Fibroblast of lung (primary cell): ENCODE results near the gene RIC8B. TPM values are rescaled to one million over a fixed set of nuclear protein-coding genes. Genes with fewer than 3 reads are reported as not detected.
A peak's percentile ranks its signal among the peaks of the same experiment; 100 is the strongest.

Experiments used
- DNase-seq, 2 donors: peaks; one replicate each; pipeline versions ENCODE4 v3.0.0 to v3.0.0-alpha.2; 2010; ENCODE audit warnings: low read depth in 2 of 2
- H2AFZ ChIP-seq: 2 replicates; pipeline ENCODE4 v1.5.1; 2012; ENCODE audit warnings: low read length, control low read depth, inconsistent platforms
- H3K27ac ChIP-seq: 2 replicates; pipeline ENCODE4 v1.5.1; 2011; ENCODE audit warnings: low read length, control low read depth; ENCODE audit not compliant: insufficient read depth
- H3K27me3 ChIP-seq: 2 replicates; pipeline ENCODE4 v1.5.1; 2011; ENCODE audit warnings: mild to moderate bottlenecking, low read length; ENCODE audit not compliant: control insufficient read depth, insufficient read depth
- H3K36me3 ChIP-seq: 2 replicates; pipeline ENCODE4 v1.5.1; 2011; ENCODE audit warnings: low read length; ENCODE audit not compliant: control insufficient read depth, insufficient read depth
- H3K4me1 ChIP-seq: 2 replicates; pipeline ENCODE4 v1.5.1; 2011; ENCODE audit warnings: low read length; ENCODE audit not compliant: control insufficient read depth, insufficient read depth; ENCODE audit errors: extremely low read depth
- H3K4me2 ChIP-seq: 2 replicates; pipeline ENCODE4 v1.5.1; 2011; ENCODE audit warnings: low read length, control low read depth; ENCODE audit not compliant: insufficient read depth; ENCODE audit errors: extremely low read depth
- H3K4me3 ChIP-seq, 4 experiments: fragments of 200-600 bp in 1 of 4; sonication (generic) in 1 of 4; replicated peaks in 1 of 4; 2 replicates each; pipeline ENCODE4 v1.5.1; 2011 to 2016; ENCODE audit warnings: low read length in 4 of 4, low read depth in 3 of 4, mild to moderate bottlenecking in 3 of 4, control low read depth in 2 of 4, inconsistent platforms in 1 of 4, mixed read lengths in 1 of 4; ENCODE audit not compliant: insufficient read depth in 1 of 4; ENCODE audit errors: control extremely low read depth in 1 of 4
- H3K79me2 ChIP-seq: 2 replicates; pipeline ENCODE4 v1.5.1; 2012; ENCODE audit warnings: mild to moderate bottlenecking, low read length, inconsistent platforms; ENCODE audit not compliant: control insufficient read depth, insufficient read depth
- H3K9ac ChIP-seq: 2 replicates; pipeline ENCODE4 v1.5.1; 2011; ENCODE audit warnings: mild to moderate bottlenecking, low read length, control low read depth; ENCODE audit not compliant: insufficient read depth
- H3K9me3 ChIP-seq: 2 replicates; pipeline ENCODE4 v1.5.1; 2012; ENCODE audit warnings: low read depth, low read length; ENCODE audit not compliant: control insufficient read depth, insufficient read depth
- H4K20me1 ChIP-seq: 2 replicates; pipeline ENCODE4 v1.5.1; 2011; ENCODE audit warnings: low read length; ENCODE audit not compliant: control insufficient read depth, insufficient read depth; ENCODE audit errors: extremely low read depth
- CTCF ChIP-seq, 2 donors: IDR thresholded peaks in 1 of 2; conservative IDR thresholded peaks in 1 of 2; 1 replicate in 1 of 2; 2 replicates in 1 of 2; pipeline ENCODE4 v1.5.1; 2011 to 2012; ENCODE audit warnings: low read length in 2 of 2, control low read depth in 1 of 2, inconsistent platforms in 1 of 2, low read depth in 1 of 2, mild to moderate bottlenecking in 1 of 2
- EZH2 ChIP-seq: IDR thresholded peaks from 2 replicates; pipeline ENCODE4 v1.5.1; 2012; ENCODE audit warnings: low read length, control low read depth, mild to moderate bottlenecking; ENCODE audit errors: missing control alignments
- polyA plus RNA-seq, 2 donors: library from polyadenylated mRNA; depleted of rRNA in 1 of 2; stranded (reverse) in 1 of 2; unstranded in 1 of 2; fragments of >200 nt; gene quantifications; 2 replicates each; pipeline ENCODE4 v1.2.1, GENCODE V29; 2011 to 2012; ENCODE audit warnings: missing spikeins in 1 of 2
- total RNA-seq: library from RNA; depleted of rRNA; stranded (reverse); fragments of >200 nt; gene quantifications from 2 replicates; pipeline ENCODE4 v1.2.1, GENCODE V29; 2014

The RIC8B gene
- total and polyA plus RNA-seq, 2 donors (not counting 1 experiment from before 2014, with no cell fraction given) = 9.2 to 11.6 TPM

- Histone ChIP-seq H3K4me1 (no peaks in the 10 kb centered on the region), H3K79me2 (no peaks in the 10 kb centered on the region), H3K4me3 (no peak overlapping the region), H4K20me1 (no peaks in the 10 kb centered on the region), H3K9me3 (no peaks in the 10 kb centered on the region), H3K36me3 (no peaks in the 10 kb centered on the region), H3K4me2 (no peak overlapping the region), H3K9ac (no peak overlapping the region), H3K27ac (no peak overlapping the region), H3K27me3 (no peaks in the 10 kb centered on the region), H2AFZ (no peak overlapping the region)
- peak; percentile 16 to 64 for DNase-seq
- TF ChIP-seq EZH2 (no peak), CTCF (conservative IDR thresholded peaks at IDR 0.05 in 1 of 2, IDR thresholded peaks at IDR 0.05 in 1 of 2; ENCODE audit: low read depth in 1 of 2, low read length in 2 of 2) (no peak)
Measured at GRCh38 chr12:106766393-106766826, 8.1 kb upstream of the RIC8B start.

GRCh38 chr12:106767206-106767605 is 7.3 kb upstream of the RIC8B start:
- no peak for TF ChIP-seq EZH2
- no peak for TF ChIP-seq CTCF (conservative IDR thresholded peaks at IDR 0.05 in 1 of 2, IDR thresholded peaks at IDR 0.05 in 1 of 2; ENCODE audit: low read depth in 1 of 2, low read length in 2 of 2)
- no peaks in the 10 kb centered on the region for H4K20me1 ChIP-seq
- no peaks in the 10 kb centered on the region for H3K9me3 ChIP-seq
- H3K9ac ChIP-seq = no peak overlapping the region
- H2AFZ ChIP-seq = no peak overlapping the region
- H3K36me3 ChIP-seq = no peaks in the 10 kb centered on the region
- no peak for DNase-seq
- H3K4me3 ChIP-seq = no peak overlapping the region
- no peaks in the 10 kb centered on the region for H3K4me1 ChIP-seq
- H3K79me2 ChIP-seq = no peaks in the 10 kb centered on the region
- H3K27ac ChIP-seq = no peak overlapping the region
- no peak overlapping the region for H3K4me2 ChIP-seq
- H3K27me3 ChIP-seq = no peaks in the 10 kb centered on the region

- Histone ChIP-seq H3K9me3 (no peaks in the 10 kb centered on the region), H3K27ac (no peak overlapping the region), H4K20me1 (no peaks in the 10 kb centered on the region), H3K4me1 (no peaks in the 10 kb centered on the region), H3K27me3 (no peaks in the 10 kb centered on the region), H3K4me2 (no peak overlapping the region), H2AFZ (no peak overlapping the region), H3K79me2 (no peaks in the 10 kb centered on the region), H3K4me3 (no peak overlapping the region), H3K36me3 (no peaks in the 10 kb centered on the region), H3K9ac (no peak overlapping the region)
- peak; percentile 39 to 73 for DNase-seq
- TF ChIP-seq EZH2 = no peak
- TF ChIP-seq CTCF (conservative IDR thresholded peaks at IDR 0.05 in 1 of 2, IDR thresholded peaks at IDR 0.05 in 1 of 2; ENCODE audit: low read depth in 1 of 2, low read length in 2 of 2) = no peak
Measured at GRCh38 chr12:106767954-106768822, 6.3 kb upstream of the RIC8B start.
